Lung (tissue), 12 donors: ENCODE data around the gene RIPK3. TPM values are rescaled to one million over a fixed set of nuclear protein-coding genes. Genes with fewer than 3 reads are reported as not detected.

ENCODE experiments used
- ATAC-seq: fragments of 200-7000 bp; cut with Tn5 transposase; one replicate; pipeline ENCODE4 v1.9.1; 2020; ENCODE audit warnings: moderate number of reproducible peaks; ENCODE audit not compliant: insufficient read depth, low FRiP score
- DNase-seq, 3 donors: peaks; one replicate each; pipeline ENCODE4 v3.0.0-alpha.2; 2013 to 2017
- H3K27ac ChIP-seq, 2 donors: one replicate each; pipeline ENCODE4 v1.5.1; 2013; ENCODE audit warnings: mild to moderate bottlenecking in 2 of 2, moderate library complexity in 2 of 2, control low read depth in 1 of 2, inconsistent platforms in 1 of 2, low read depth in 1 of 2, low read length in 1 of 2
- H3K27me3 ChIP-seq, 3 donors: one replicate each; pipeline ENCODE4 v1.5.1; 2013; ENCODE audit warnings: low read length in 2 of 3; ENCODE audit not compliant: control insufficient read depth in 3 of 3, insufficient read depth in 3 of 3
- H3K36me3 ChIP-seq, 4 donors: one replicate each; pipeline ENCODE4 v1.5.1; 2013; ENCODE audit warnings: low read length in 4 of 4, mild to moderate bottlenecking in 1 of 4, moderate library complexity in 1 of 4; ENCODE audit not compliant: control insufficient read depth in 4 of 4, insufficient read depth in 4 of 4
- H3K4me1 ChIP-seq, 5 donors: one replicate each; pipeline ENCODE4 v1.5.1; 2013; ENCODE audit warnings: low read length in 5 of 5, mild to moderate bottlenecking in 2 of 5, moderate library complexity in 1 of 5; ENCODE audit not compliant: control insufficient read depth in 5 of 5, insufficient read depth in 5 of 5
- H3K4me3 ChIP-seq: one replicate; pipeline ENCODE4 v1.5.1; 2013; ENCODE audit warnings: mild to moderate bottlenecking, control low read depth, moderate library complexity
- H3K9ac ChIP-seq, 2 donors: one replicate each; pipeline ENCODE4 v1.5.1; 2013; ENCODE audit warnings: low read length in 2 of 2, control low read depth in 1 of 2; ENCODE audit not compliant: insufficient read depth in 1 of 2
- H3K9me3 ChIP-seq, 4 donors: one replicate each; pipeline ENCODE4 v1.5.1; 2013; ENCODE audit warnings: low read length in 3 of 4, mild to moderate bottlenecking in 1 of 4, moderate library complexity in 1 of 4; ENCODE audit not compliant: control insufficient read depth in 4 of 4, insufficient read depth in 3 of 4
- WGBS, 2 donors: extraction: QIAGEN DNeasy Blood & Tissue Kit; methylation state at CpG; one replicate each; pipeline ENCODE4 v1.1.7; 2013; 5-methylcytosine and 5-hydroxymethylcytosine counted together
- polyA plus RNA-seq, 2 donors: library from polyadenylated mRNA; stranded (reverse); fragments of 200-250 nt; gene quantifications; one replicate each; pipeline ENCODE4 v1.2.1, GENCODE V29; 2013
- total RNA-seq, 2 donors: library from RNA; depleted of rRNA in 1 of 2; stranded (reverse); fragments of >200 nt in 1 of 2; gene quantifications; one replicate each; pipeline ENCODE4 v1.2.1, GENCODE V29; 2014 to 2021
- TF ChIP-seq, protein P1 (sequence below): IDR thresholded peaks from 2 replicates; pipeline ENCODE4 v1.5.1; 2012; ENCODE audit warnings: mild to moderate bottlenecking; ENCODE audit errors: control extremely low read depth, extremely low read depth
- donor health status: control.
- donor health status: control.
- donor health status: Bipolar disorder and iron deficiency.
- donor health status: healthy.
- donor health status: DM: yes; HTN: yes; CAD: no.

RIPK3 gene
- total and polyA plus RNA-seq, 4 donors: 6.4 to 26.0 (median 18.2) TPM

DNA sequence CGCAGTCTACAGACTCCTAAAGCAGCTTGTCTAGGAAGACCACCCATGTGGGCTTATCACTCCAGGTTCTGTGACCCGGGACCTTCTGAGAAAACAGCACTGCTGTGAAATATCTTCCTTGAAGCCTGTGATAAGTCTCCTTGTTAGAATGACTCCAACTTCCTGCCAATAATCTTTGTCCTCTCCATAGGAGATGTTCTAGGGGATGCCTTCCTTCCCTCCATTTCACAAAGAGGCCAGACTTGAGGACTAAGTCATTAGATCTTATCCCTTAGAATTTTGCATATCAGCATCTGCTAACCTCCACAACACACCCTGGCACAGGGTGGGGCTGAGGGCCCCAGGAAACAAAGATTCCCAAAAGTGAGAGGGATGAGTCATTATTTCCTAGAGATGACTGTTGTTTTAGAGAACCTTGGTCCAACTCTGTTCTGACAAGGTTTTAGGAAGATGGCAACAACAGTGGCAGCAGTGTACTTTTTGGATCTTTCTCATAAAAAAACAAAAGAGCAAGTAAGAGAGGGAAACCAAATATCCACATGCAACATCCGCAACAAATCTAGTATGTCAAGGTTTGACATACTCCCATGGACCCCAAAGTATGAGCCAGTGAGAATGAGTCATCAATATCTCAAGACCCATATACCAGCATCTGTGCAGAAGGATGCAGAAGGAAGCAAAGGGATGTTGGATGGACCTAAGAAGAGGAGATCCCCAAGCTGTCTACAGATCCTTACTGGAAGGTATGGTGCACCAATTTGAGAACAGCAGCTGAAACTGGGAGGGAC is 22.5 kb downstream of the RIPK3 start:
- ATAC-seq (no peak), DNase-seq (no peak)
- peaks cover 0 to 33% (median 5%) of the 10 kb centered on the region in 5 donors for H3K4me1 ChIP-seq
- H3K9me3 ChIP-seq: no peaks in the 10 kb centered on the region
- TF ChIP-seq, protein P1, sequence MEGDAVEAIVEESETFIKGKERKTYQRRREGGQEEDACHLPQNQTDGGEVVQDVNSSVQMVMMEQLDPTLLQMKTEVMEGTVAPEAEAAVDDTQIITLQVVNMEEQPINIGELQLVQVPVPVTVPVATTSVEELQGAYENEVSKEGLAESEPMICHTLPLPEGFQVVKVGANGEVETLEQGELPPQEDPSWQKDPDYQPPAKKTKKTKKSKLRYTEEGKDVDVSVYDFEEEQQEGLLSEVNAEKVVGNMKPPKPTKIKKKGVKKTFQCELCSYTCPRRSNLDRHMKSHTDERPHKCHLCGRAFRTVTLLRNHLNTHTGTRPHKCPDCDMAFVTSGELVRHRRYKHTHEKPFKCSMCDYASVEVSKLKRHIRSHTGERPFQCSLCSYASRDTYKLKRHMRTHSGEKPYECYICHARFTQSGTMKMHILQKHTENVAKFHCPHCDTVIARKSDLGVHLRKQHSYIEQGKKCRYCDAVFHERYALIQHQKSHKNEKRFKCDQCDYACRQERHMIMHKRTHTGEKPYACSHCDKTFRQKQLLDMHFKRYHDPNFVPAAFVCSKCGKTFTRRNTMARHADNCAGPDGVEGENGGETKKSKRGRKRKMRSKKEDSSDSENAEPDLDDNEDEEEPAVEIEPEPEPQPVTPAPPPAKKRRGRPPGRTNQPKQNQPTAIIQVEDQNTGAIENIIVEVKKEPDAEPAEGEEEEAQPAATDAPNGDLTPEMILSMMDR: no peak
- no peak overlapping the region for H3K27ac ChIP-seq
- H3K36me3 ChIP-seq: no peaks in the 10 kb centered on the region
- H3K9ac ChIP-seq: no peak overlapping the region
- H3K4me3 ChIP-seq: no peak overlapping the region
- peaks cover 0 to 36% (median 23%) of the 10 kb centered on the region in 3 donors for H3K27me3 ChIP-seq
- WGBS, 2 donors: 86 to 88% methylated on average over 3 of the region's 3 CpGs

DNA sequence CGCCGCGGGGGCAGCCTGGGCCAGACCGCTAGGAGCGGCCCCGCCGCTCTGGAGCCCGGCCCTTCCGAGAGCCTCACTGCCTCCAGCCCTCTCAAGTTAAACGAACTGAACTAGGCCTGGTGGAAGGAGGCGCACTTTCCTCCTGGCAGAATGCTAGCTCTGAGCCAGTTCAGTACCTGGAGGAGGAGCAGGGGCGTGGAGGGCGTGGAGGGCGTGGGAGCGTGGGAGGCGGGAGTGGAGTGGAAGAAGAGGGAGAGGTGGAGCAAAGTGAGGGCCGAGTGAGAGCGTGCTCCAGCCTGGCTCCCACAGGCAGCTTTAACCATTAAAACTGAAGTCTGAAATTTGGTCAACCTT is 23.2 kb downstream of the RIPK3 start:
- H3K9ac ChIP-seq: no peak overlapping the region
- peak overlapping the region; percentile 3 to 70 for H3K27ac ChIP-seq
- no peaks in the 10 kb centered on the region for H3K36me3 ChIP-seq
- peaks cover 0 to 39% (median 7%) of the 10 kb centered on the region in 5 donors for H3K4me1 ChIP-seq
- peaks cover 0 to 36% (median 23%) of the 10 kb centered on the region in 3 donors for H3K27me3 ChIP-seq
- ATAC-seq: no peak
- no peak overlapping the region for H3K4me3 ChIP-seq
- no peaks in the 10 kb centered on the region for H3K9me3 ChIP-seq
- WGBS, 2 donors: 55 to 64% methylated on average over 18 of the region's 18 CpGs
- no peak for DNase-seq
- TF ChIP-seq, protein P1: no peak

DNA sequence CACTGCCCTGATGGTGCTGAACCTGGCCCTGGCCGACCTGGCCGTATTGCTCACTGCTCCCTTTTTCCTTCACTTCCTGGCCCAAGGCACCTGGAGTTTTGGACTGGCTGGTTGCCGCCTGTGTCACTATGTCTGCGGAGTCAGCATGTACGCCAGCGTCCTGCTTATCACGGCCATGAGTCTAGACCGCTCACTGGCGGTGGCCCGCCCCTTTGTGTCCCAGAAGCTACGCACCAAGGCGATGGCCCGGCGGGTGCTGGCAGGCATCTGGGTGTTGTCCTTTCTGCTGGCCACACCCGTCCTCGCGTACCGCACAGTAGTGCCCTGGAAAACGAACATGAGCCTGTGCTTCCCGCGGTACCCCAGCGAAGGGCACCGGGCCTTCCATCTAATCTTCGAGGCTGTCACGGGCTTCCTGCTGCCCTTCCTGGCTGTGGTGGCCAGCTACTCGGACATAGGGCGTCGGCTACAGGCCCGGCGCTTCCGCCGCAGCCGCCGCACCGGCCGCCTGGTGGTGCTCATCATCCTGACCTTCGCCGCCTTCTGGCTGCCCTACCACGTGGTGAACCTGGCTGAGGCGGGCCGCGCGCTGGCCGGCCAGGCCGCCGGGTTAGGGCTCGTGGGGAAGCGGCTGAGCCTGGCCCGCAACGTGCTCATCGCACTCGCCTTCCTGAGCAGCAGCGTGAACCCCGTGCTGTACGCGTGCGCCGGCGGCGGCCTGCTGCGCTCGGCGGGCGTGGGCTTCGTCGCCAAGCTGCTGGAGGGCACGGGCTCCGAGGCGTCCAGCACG is 23.8 kb downstream of the RIPK3 start:
- TF ChIP-seq, protein P1: no peak
- Histone ChIP-seq H3K4me3 (no peak overlapping the region), H3K9me3 (no peaks in the 10 kb centered on the region), H3K27ac (peak overlapping the region in 1 of 2 donors; percentile 70), H3K4me1 (peaks cover 0 to 41% (median 7%) of the 10 kb centered on the region in 5 donors), H3K27me3 (peaks cover 0 to 36% (median 23%) of the 10 kb centered on the region in 3 donors), H3K9ac (no peak overlapping the region), H3K36me3 (no peaks in the 10 kb centered on the region)
- 47 to 72% methylated on average over 69 to 70 of the region's 70 CpGs for WGBS, 2 donors
- ATAC-seq (peak; percentile 16), DNase-seq (peak in 2 of 3 donors; percentile 45 to 46)
